ENCODE measurements around the gene FKBP10. TPM values are rescaled to one million over a fixed set of nuclear protein-coding genes. Genes with fewer than 3 reads are reported as not detected.

The FKBP10 gene
- total RNA-seq, 1 experiment from 2014 or later = 143 TPM

- CTCF ChIA-PET = interaction anchor here (0.7 kb wide), 1 partner anchor 228 kb away, joined by 4 read pairs; no protein-coding TSS in a partner anchor
- Histone ChIP-seq H3K4me1 (replicated peaks; ENCODE audit: insufficient read depth) (peaks cover 27% of the 10 kb centered on the region), H2AFZ (peak overlapping the region; percentile 84), H4K20me1 (ENCODE audit: insufficient read depth) (no peaks in the 10 kb centered on the region), H3K4me3 (peak overlapping the region; percentile 94), H3K9me3 (ENCODE audit: insufficient read depth, low read depth) (no peaks in the 10 kb centered on the region), H3K27me3 (ENCODE audit: insufficient read depth, low read depth) (no peaks in the 10 kb centered on the region), H3K9me2 (ENCODE audit: insufficient read depth) (no peaks in the 10 kb centered on the region), H3F3A (ENCODE audit: insufficient read depth, low read depth) (peaks cover 12% of the 10 kb centered on the region), H3K4me2 (peak overlapping the region; percentile 80), H3K36me3 (ENCODE audit: low read depth) (0 out of 2 replicates have a peak, but pooled peaks cover 4% of the 10 kb centered on the region), H3K27ac (no peak overlapping the region), H3K79me2 (ENCODE audit: low read depth) (peaks cover 53% of the 10 kb centered on the region)
- DNase-seq = no peak
- TF ChIP-seq, protein P1, sequence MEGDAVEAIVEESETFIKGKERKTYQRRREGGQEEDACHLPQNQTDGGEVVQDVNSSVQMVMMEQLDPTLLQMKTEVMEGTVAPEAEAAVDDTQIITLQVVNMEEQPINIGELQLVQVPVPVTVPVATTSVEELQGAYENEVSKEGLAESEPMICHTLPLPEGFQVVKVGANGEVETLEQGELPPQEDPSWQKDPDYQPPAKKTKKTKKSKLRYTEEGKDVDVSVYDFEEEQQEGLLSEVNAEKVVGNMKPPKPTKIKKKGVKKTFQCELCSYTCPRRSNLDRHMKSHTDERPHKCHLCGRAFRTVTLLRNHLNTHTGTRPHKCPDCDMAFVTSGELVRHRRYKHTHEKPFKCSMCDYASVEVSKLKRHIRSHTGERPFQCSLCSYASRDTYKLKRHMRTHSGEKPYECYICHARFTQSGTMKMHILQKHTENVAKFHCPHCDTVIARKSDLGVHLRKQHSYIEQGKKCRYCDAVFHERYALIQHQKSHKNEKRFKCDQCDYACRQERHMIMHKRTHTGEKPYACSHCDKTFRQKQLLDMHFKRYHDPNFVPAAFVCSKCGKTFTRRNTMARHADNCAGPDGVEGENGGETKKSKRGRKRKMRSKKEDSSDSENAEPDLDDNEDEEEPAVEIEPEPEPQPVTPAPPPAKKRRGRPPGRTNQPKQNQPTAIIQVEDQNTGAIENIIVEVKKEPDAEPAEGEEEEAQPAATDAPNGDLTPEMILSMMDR (conservative IDR thresholded peaks at IDR 0.05) = no peak
- TF ChIP-seq EZH2 (IDR thresholded peaks at IDR 0.05; ENCODE audit: low read depth) = no peak
- TSS peak; percentile 57 for BruUV-seq (replicated peaks)
- intact Hi-C loops (cut with micrococcal nuclease; ENCODE audit: unreplicated experiment) = no loop called here
- POLR2A ChIA-PET (ENCODE audit: unreplicated experiment) = interaction anchor here (0.7 to 1.0 kb wide), 2 partner anchors 27 to 995 kb away, joined by 4 to 19 read pairs; no protein-coding TSS in a partner anchor
These were observed 412 bp downstream of the FKBP10 start for GRCh38 chr17:41813152-41813680.

DNA sequence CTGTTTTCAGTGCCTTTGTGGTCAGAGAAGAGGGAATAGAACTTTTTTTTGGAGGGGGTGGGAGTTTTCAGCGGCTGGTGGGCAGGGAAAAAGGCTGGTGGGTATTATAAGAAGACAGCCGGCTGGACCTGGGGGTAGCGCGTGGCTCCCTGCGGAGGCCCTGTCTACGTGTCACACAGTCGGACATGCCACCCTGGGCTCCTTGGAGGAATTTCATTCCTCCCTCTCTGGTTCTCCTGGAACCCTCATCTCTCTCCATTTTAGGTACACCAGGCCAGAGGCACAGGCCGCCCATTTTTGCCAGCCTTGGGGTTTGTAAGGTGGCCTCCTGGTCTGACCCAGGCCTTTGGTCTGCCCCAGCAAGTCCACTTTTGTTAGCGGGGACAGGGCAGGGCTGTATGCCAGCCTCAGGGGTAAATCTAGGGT lies 908 bp downstream of the FKBP10 start:
- H3K79me2 ChIP-seq (ENCODE audit: low read depth) = peaks cover 48% of the 10 kb centered on the region
- H3K4me1 ChIP-seq (replicated peaks; ENCODE audit: insufficient read depth) = peaks cover 27% of the 10 kb centered on the region
- no peaks in the 10 kb centered on the region for H3K9me2 ChIP-seq (ENCODE audit: insufficient read depth)
- POLR2A ChIA-PET (ENCODE audit: unreplicated experiment) = no interaction called here
- peaks cover 12% of the 10 kb centered on the region for H3F3A ChIP-seq (ENCODE audit: insufficient read depth, low read depth)
- peak overlapping the region; percentile 80 for H3K4me2 ChIP-seq
- 0 out of 2 replicates have a peak, but pooled peaks cover 3% of the 10 kb centered on the region for H3K36me3 ChIP-seq (ENCODE audit: low read depth)
- peak overlapping the region; percentile 94 for H3K4me3 ChIP-seq
- intact Hi-C loops (cut with micrococcal nuclease; ENCODE audit: unreplicated experiment) = no loop called here
- no TSS peak for BruUV-seq (replicated peaks)
- no peaks in the 10 kb centered on the region for H4K20me1 ChIP-seq (ENCODE audit: insufficient read depth)
- TF ChIP-seq, protein P1 (conservative IDR thresholded peaks at IDR 0.05) = no peak
- TF ChIP-seq EZH2 (IDR thresholded peaks at IDR 0.05; ENCODE audit: low read depth) = no peak
- H3K27ac ChIP-seq = no peak overlapping the region
- peak overlapping the region; percentile 84 for H2AFZ ChIP-seq
- H3K9me3 ChIP-seq (ENCODE audit: insufficient read depth, low read depth) = no peaks in the 10 kb centered on the region
- no peak for DNase-seq
- H3K27me3 ChIP-seq (ENCODE audit: insufficient read depth, low read depth) = no peaks in the 10 kb centered on the region
- CTCF ChIA-PET = no interaction called here

DNA sequence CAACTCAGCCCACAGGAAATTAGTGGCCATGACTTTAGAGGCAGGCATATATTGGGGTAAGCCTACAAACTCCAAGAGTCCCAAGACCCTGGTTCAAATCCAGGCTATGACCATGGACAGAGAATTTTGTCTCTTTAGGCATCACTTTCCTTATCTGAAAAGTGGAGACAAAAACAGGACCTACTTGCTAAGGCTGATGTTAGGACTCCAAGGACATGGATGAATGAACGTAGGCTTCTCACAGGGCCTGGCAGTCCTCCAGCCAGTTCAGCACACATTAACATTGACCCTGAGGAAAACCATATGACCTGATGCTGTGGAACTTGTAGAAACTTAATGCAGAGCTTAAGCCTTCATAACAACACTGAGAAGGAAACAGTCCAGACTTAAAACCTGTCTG lies 1.4 kb downstream of the FKBP10 start:
- no peaks in the 10 kb centered on the region for H3K36me3 ChIP-seq (ENCODE audit: low read depth)
- POLR2A ChIA-PET (ENCODE audit: unreplicated experiment) = no interaction called here
- no peak overlapping the region for H2AFZ ChIP-seq
- H4K20me1 ChIP-seq (ENCODE audit: insufficient read depth) = no peaks in the 10 kb centered on the region
- H3K9me3 ChIP-seq (ENCODE audit: insufficient read depth, low read depth) = no peaks in the 10 kb centered on the region
- H3F3A ChIP-seq (ENCODE audit: insufficient read depth, low read depth) = peaks cover 10% of the 10 kb centered on the region
- H3K4me2 ChIP-seq = peak overlapping the region; percentile 80
- peak overlapping the region; percentile 94; the same call in 1 of the 2 replicates for H3K4me3 ChIP-seq
- no peak for TF ChIP-seq EZH2 (IDR thresholded peaks at IDR 0.05; ENCODE audit: low read depth)
- TF ChIP-seq, protein P1 (conservative IDR thresholded peaks at IDR 0.05) = no peak
- no peak overlapping the region for H3K27ac ChIP-seq
- peaks cover 43% of the 10 kb centered on the region for H3K79me2 ChIP-seq (ENCODE audit: low read depth)
- no TSS peak for BruUV-seq (replicated peaks)
- CTCF ChIA-PET = no interaction called here
- no peak for DNase-seq
- H3K27me3 ChIP-seq (ENCODE audit: insufficient read depth, low read depth) = no peaks in the 10 kb centered on the region
- intact Hi-C loops (cut with micrococcal nuclease; ENCODE audit: unreplicated experiment) = no loop called here
- no peaks in the 10 kb centered on the region for H3K9me2 ChIP-seq (ENCODE audit: insufficient read depth)
- peaks cover 26% of the 10 kb centered on the region for H3K4me1 ChIP-seq (replicated peaks; ENCODE audit: insufficient read depth)
